GM12873 (cell line): ENCODE data around the gene NPAS3.

ENCODE experiments used
- TF ChIP-seq, protein P1 (sequence below): IDR thresholded peaks from 2 replicates; pipeline ENCODE4 v1.5.1; 2012; ENCODE audit warnings: low read depth, mild to moderate bottlenecking, moderate library complexity, low read length, control low read depth; ENCODE audit not compliant: insufficient read depth; ENCODE audit errors: missing control alignments

The NPAS3 gene

DNA sequence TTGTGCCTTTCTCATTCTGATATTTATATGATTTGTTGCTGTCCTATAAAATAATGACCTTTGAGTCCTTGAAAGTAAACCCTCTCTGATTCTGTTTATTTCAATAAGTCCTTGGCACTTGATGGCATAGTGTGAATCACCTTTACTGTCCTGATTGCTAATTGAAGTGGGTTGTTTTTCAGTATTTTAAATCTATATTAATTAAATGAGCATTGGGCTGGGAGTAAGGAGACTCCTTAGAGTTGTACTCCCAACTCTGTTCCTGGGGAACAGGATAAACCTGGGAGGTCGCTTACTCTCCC, 776.5 kb downstream of the NPAS3 start:
- TF ChIP-seq, protein P1, sequence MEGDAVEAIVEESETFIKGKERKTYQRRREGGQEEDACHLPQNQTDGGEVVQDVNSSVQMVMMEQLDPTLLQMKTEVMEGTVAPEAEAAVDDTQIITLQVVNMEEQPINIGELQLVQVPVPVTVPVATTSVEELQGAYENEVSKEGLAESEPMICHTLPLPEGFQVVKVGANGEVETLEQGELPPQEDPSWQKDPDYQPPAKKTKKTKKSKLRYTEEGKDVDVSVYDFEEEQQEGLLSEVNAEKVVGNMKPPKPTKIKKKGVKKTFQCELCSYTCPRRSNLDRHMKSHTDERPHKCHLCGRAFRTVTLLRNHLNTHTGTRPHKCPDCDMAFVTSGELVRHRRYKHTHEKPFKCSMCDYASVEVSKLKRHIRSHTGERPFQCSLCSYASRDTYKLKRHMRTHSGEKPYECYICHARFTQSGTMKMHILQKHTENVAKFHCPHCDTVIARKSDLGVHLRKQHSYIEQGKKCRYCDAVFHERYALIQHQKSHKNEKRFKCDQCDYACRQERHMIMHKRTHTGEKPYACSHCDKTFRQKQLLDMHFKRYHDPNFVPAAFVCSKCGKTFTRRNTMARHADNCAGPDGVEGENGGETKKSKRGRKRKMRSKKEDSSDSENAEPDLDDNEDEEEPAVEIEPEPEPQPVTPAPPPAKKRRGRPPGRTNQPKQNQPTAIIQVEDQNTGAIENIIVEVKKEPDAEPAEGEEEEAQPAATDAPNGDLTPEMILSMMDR, result no peak

DNA sequence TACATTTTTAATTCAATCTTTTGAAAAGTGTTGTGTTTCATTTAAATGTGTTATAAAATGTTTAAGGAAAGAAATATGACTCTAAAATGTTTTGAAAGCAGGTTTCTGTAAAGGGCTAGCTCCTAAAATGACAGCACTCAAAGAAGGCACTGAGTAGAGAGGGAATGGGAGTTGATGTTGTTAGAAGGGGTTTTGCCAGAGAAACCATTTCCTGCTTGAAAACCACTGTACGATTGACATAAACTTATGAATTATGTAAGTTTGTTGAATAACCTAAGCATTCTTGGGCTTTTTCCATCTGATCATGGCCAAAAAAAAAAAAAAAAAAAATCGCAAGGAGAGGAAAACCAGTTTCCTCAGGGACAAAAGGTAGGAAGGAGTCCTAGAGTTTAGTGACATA, 778.2 kb downstream of the NPAS3 start:
- TF ChIP-seq, protein P1, result no peak

DNA sequence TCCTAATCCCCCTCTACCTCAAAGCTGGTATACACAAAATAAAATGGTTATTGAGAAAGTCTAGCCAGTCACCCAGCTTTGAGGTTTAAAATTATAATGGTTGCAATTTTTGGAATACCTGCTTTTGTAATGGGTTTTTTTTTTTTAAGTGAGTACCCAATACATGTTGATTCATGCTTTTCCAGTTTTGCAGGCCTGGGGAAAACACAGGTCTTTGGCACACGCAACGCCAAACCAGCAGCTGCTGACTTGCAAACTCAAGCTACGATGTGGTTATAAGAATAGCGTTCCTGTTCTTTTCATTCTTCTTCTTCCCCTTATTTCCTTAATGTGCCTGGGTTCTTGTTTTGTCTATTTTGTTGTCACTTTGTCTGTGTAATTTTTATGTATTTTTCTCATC, 779.2 kb downstream of the NPAS3 start:
- TF ChIP-seq, protein P1, result no peak

DNA sequence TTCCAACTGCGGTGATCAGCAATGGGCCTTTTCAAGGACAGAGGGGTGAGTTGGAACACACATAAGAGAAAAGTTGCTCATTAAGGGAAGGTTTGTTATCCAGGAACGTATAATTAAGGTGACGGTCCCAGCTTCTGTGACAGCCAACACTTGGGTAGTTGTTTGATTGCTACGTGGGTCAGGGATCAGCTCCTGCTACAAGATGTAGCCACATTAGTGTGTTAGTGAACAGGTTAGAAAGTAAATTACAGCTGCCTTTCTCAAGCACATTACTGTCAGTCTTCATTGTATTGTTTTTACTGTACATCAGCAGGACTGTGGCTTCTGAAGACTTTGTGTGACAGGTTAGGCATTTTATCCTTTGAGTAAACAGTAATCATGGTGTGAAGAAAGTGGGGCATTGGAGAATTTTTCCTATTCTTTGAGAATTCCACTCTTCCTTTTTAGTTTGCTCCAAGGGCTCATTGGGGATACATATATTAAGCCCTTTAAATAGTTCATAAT, 781.7 kb downstream of the NPAS3 start:
- TF ChIP-seq, protein P1, result no peak

DNA sequence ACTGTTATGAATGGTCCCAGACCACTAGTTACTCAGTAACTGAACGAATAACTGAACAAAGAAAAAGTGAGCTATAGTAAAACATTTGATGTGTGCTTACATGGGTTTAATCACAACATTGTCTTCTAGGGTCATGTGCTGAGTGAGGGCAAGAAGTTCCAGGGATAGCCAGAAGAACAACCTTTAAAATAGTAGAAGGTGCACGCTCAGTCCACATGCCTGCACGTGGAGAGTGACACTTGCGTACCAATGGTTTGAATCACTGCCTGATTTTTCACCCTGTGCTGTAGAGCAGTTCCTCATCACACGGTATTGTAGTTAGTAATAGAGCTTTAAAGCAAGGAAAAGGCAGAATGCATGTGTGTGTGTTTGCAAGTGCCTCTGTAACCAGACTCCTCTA, 788.0 kb downstream of the NPAS3 start:
- TF ChIP-seq, protein P1, result no peak

DNA sequence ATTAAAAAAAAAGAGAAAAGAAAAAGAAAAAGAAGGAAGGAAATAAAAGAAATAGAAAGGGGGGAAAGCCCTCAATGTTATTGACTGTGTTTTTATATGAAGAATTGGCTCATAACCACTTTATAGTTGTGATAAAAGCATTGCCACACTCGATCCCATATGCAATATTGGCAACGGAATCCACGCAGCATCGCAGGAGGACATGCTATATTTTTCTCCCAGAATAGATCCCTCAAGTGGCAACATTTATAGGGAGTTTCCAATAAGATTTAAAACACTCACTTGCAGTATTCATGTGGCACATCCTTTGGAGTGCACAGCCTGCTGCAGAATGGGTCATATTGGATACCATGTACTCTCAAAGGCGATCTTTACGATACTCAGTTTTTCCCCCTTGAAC, 788.9 kb downstream of the NPAS3 start:
- TF ChIP-seq, protein P1, result no peak

DNA sequence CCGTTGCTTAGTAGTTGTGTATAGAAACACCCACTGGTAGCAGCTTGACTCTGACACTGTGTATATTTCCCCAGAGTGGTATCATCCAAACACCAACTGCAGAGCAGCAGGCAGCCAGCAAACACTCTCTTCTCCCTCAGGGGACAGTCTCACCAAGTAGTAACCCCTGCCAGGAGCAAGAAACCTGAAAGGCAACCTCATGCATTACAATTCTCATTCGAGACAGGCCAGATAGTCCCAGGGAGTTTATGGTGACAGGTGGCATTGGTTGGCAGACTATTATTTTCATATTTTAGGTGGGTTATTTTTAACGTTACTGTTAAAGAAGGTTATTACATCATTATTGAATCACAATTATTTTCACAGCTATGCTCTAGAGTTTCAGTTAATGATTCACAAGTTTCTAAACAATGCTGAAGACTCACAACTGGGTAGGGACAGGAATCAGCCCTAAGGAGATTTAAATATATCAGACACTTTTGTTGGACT, 789.4 kb downstream of the NPAS3 start:
- TF ChIP-seq, protein P1, result no peak

DNA sequence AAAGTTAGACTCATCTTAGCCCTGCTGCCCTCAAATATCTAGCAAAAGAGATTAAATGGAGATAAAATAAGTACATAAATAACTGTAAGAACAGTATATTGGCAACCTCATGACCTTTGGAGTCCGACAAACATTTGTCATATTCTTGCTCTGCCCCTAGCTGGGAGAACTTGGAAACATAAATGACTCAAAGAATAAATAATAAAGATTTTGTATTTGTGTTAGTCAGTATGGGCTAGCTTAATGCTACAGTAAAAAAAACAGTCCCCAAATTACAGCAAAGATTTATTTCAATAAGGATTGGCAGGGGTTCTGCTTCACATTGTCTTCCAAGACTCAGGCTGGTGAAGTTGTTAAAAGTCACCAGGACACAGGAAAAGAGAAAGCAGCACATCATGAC, 791.5 kb downstream of the NPAS3 start:
- TF ChIP-seq, protein P1, result no peak
